CD4-positive, alpha-beta memory T cell (primary cell): ENCODE measurements around the gene MB21D2. TPM values are rescaled to one million over a fixed set of nuclear protein-coding genes. Genes with fewer than 3 reads are reported as not detected.

ENCODE experiments used
- CTCF ChIA-PET: fragments of 350-600 bp; sonication (Branson Sonifier 250); formaldehyde crosslinking; loops from one replicate; lab custom pipeline; 2021; ENCODE audit warnings: inconsistent platforms; ENCODE audit not compliant: partially characterized antibody; lab: Charles Lee
- POLR2A ChIA-PET: fragments of 350-600 bp; sonication (Branson Sonifier 250); formaldehyde crosslinking; loops from one replicate; lab custom pipeline; 2021; ENCODE audit not compliant: partially characterized antibody; lab: Charles Lee
- DNase-seq, 5 donors: peaks; one replicate each; pipeline versions ENCODE4 v3.0.0 to v3.0.0-alpha.2; 2020 to 2022; ENCODE audit warnings: mixed read lengths in 1 of 5
- H3K27ac ChIP-seq: one replicate; pipeline ENCODE4 v1.7.0; 2013; ENCODE audit warnings: low read depth, low read length
- H3K27me3 ChIP-seq: 2 replicates; pipeline ENCODE4 v1.7.0; 2013; ENCODE audit warnings: mild to moderate bottlenecking, low read length, moderate library complexity; ENCODE audit not compliant: insufficient read depth
- H3K36me3 ChIP-seq: 2 replicates; pipeline ENCODE4 v1.7.0; 2013; ENCODE audit warnings: mild to moderate bottlenecking, low read length, moderate library complexity; ENCODE audit not compliant: insufficient read depth
- H3K4me1 ChIP-seq: 2 replicates; pipeline ENCODE4 v1.7.0; 2013; ENCODE audit warnings: mild to moderate bottlenecking, low read length, moderate library complexity; ENCODE audit not compliant: insufficient read depth
- H3K4me3 ChIP-seq, 2 donors: one replicate each; pipeline ENCODE4 v1.7.0; 2013; ENCODE audit warnings: low read length in 2 of 2, mild to moderate bottlenecking in 1 of 2
- H3K9me3 ChIP-seq, 2 donors: one replicate each; pipeline ENCODE4 v1.7.0; 2013; ENCODE audit warnings: low read length in 2 of 2, control low read depth in 1 of 2; ENCODE audit not compliant: control insufficient read depth in 1 of 2
- H3K27ac Mint-ChIP-seq, 7 donors: one replicate each; pipeline ENCODE4 v1.8.0; 2020 to 2021; ENCODE audit warnings: mixed read lengths in 7 of 7, mild to moderate bottlenecking in 6 of 7, inconsistent platforms in 3 of 7, moderate library complexity in 3 of 7
- H3K27me3 Mint-ChIP-seq, 2 donors: one replicate each; pipeline ENCODE4 v1.8.0; 2020 to 2021; ENCODE audit warnings: mixed read lengths in 2 of 2
- H3K36me3 Mint-ChIP-seq, 2 donors: one replicate each; pipeline ENCODE4 v1.8.0; 2020 to 2021; ENCODE audit warnings: mixed read lengths in 2 of 2, inconsistent platforms in 1 of 2, mild to moderate bottlenecking in 1 of 2
- H3K4me1 Mint-ChIP-seq, 4 donors: one replicate each; pipeline ENCODE4 v1.8.0; 2020 to 2021; ENCODE audit warnings: mixed read lengths in 4 of 4, mild to moderate bottlenecking in 1 of 4
- H3K4me3 Mint-ChIP-seq, 8 donors: one replicate each; pipeline ENCODE4 v1.8.0; 2020 to 2021; ENCODE audit warnings: mixed read lengths in 8 of 8, mild to moderate bottlenecking in 7 of 8, moderate library complexity in 6 of 8, inconsistent platforms in 3 of 8
- H3K9me3 Mint-ChIP-seq, 8 donors: one replicate each; pipeline ENCODE4 v1.8.0; 2020 to 2021; ENCODE audit warnings: mixed read lengths in 8 of 8, mild to moderate bottlenecking in 5 of 8, inconsistent platforms in 3 of 8, moderate library complexity in 1 of 8
- intact Hi-C: fragments of 100-400 bp; cut with micrococcal nuclease; formaldehyde crosslinking; loops from one replicate; pipeline ENCODE4 v1.15.1; 2023
- polyA plus RNA-seq, 2 donors: library from polyadenylated mRNA; unstranded; fragments of 300-500 nt; fragmentation: Illumina TruSeq; gene quantifications; one replicate each; pipeline ENCODE4 v1.2.3, GENCODE V29; 2021
- total RNA-seq, 2 experiments: library from RNA; stranded (reverse); gene quantifications; one replicate each; pipeline ENCODE4 v1.2.3, GENCODE V29; 2021

The MB21D2 gene
- total and polyA plus RNA-seq, 4 experiments from 2014 or later, result 3.4 to 17.1 (median 6.1) TPM

DNA sequence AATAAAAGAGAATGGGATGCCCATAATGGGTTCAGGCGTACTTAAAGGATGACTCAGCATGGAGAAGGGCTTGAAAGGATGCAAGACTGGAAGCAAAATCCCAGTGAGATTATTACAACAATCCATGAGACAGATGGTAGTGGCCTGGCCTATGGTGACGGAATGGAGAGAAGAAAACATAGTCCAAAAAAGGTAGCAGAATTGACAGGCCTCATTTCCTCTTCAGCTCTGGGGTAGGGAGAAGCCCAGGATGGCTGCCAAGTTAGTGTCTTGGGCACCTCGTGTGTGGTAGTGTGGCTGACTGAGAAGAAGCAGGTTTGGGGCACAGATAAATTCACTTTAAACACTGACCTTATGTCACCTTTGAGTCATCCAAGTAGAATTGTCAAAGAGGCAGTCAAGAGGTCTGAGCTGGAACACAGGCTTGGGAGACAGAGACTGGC, 18.1 kb downstream of the MB21D2 start:
- H3K27me3 Mint-ChIP-seq, result peaks cover 0 to 3% of the 10 kb centered on the region in 2 donors
- ChIA-PET POLR2A (interaction anchor here (0.6 to 2.1 kb wide), 4 partner anchors 11 to 917 kb away, joined by 4 to 25 read pairs (median 8); partner anchors contain the start of gene MB21D2), CTCF (interaction anchor here (1.6 kb wide), 1 partner anchor 16 kb away, joined by 6 read pairs; no protein-coding TSS in a partner anchor)
- peak overlapping the region; percentile 52 for H3K27ac ChIP-seq
- peaks cover 0 to 2% of the 10 kb centered on the region in 2 donors for H3K36me3 Mint-ChIP-seq
- peaks cover 55% of the 10 kb centered on the region for H3K4me1 ChIP-seq
- peaks cover 0 to 4% (median 0%) of the 10 kb centered on the region in 8 donors for H3K9me3 Mint-ChIP-seq
- H3K4me1 Mint-ChIP-seq, result peaks cover 27 to 73% (median 57%) of the 10 kb centered on the region in 4 donors
- no peaks in the 10 kb centered on the region for H3K9me3 ChIP-seq
- H3K4me3 ChIP-seq, result no peak overlapping the region
- H3K4me3 Mint-ChIP-seq, result peak overlapping the region in 4 of 8 donors; percentile 2 to 79 (median 57)
- H3K27ac Mint-ChIP-seq, result peak overlapping the region in 6 of 7 donors; percentile 54 to 93 (median 89)
- H3K27me3 ChIP-seq, result no peaks in the 10 kb centered on the region
- intact Hi-C loops, result loop anchor here (1.0 kb wide), 1 partner anchor 18 kb away; the partner anchor contains the start of gene MB21D2
- DNase-seq, result no peak
- H3K36me3 ChIP-seq, result no peaks in the 10 kb centered on the region

DNA sequence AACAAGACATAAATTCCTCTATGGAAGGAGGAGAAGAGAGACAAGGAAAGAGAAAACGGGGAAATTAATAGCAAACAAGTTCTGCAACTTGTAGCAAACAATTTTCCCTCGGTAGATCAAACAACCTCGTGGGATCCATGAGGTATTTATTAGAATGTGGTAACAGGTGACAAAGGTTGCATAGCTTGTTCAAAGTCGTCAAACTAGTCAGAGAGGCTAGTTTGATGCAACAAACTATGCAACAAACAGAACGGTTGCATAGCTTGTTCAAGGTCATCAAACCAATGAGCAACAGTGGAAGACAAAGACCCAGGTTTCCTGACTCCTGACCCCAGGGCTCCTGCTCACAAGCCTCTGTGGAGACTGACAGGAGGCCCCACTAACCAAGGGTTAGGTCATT, 20.7 kb downstream of the MB21D2 start:
- Mint-ChIP-seq H3K27ac (peak overlapping the region in 5 of 7 donors; percentile 15 to 73 (median 67)), H3K4me1 (peaks cover 35 to 86% (median 64%) of the 10 kb centered on the region in 4 donors), H3K27me3 (peaks cover 0 to 3% of the 10 kb centered on the region in 2 donors), H3K9me3 (peaks cover 0 to 4% (median 0%) of the 10 kb centered on the region in 8 donors), H3K4me3 (peak overlapping the region in 4 of 8 donors; percentile 26 to 77 (median 51)), H3K36me3 (peaks cover 0 to 2% of the 10 kb centered on the region in 2 donors)
- Histone ChIP-seq H3K36me3 (no peaks in the 10 kb centered on the region), H3K4me1 (peaks cover 80% of the 10 kb centered on the region), H3K27me3 (no peaks in the 10 kb centered on the region), H3K4me3 (no peak overlapping the region), H3K27ac (no peak overlapping the region), H3K9me3 (no peaks in the 10 kb centered on the region)
- POLR2A ChIA-PET, result interaction anchor here (1.7 kb wide), 1 partner anchor 20 kb away, joined by 5 read pairs; the partner anchor contains the start of gene MB21D2
- no peak for DNase-seq
- intact Hi-C loops, result no loop called here
- CTCF ChIA-PET, result interaction anchor here (1.0 to 1.7 kb wide), 2 partner anchors 19 to 65 kb away, joined by 3 read pairs; no protein-coding TSS in a partner anchor

DNA sequence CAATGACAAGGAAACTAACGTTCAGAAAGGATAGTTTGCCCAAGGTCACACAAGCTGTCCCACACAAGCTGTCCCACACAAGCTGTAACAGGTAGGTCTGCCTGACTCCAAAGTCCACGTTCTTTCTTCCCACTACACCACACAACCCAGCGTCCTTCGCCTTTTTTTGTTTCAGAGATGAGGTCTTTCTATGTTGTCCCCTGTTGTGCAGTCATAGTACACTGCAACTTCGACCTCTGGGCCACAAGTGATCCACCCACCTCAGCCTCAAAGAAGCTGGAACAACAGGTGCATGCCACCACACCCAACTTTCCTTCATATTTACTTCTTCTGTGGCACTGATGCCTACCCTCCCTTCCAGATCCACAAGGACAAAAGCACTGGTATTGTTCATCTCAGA, 21.4 kb downstream of the MB21D2 start:
- Histone ChIP-seq H3K9me3 (no peaks in the 10 kb centered on the region), H3K4me3 (no peak overlapping the region), H3K27ac (no peak overlapping the region), H3K4me1 (peaks cover 88% of the 10 kb centered on the region), H3K27me3 (no peaks in the 10 kb centered on the region), H3K36me3 (no peaks in the 10 kb centered on the region)
- Mint-ChIP-seq H3K4me1 (peaks cover 36 to 90% (median 68%) of the 10 kb centered on the region in 4 donors), H3K4me3 (peak overlapping the region in 6 of 8 donors; percentile 4 to 77 (median 41)), H3K36me3 (peaks cover 0 to 2% of the 10 kb centered on the region in 2 donors), H3K27me3 (peaks cover 0 to 3% of the 10 kb centered on the region in 2 donors), H3K27ac (peak overlapping the region in 6 of 7 donors; percentile 15 to 75 (median 48)), H3K9me3 (peaks cover 0 to 4% (median 0%) of the 10 kb centered on the region in 8 donors)
- DNase-seq, result no peak
- CTCF ChIA-PET, result interaction anchor here (1.7 kb wide), 1 partner anchor 65 kb away, joined by 3 read pairs; no protein-coding TSS in a partner anchor
- POLR2A ChIA-PET, result interaction anchor here (1.7 to 5.1 kb wide), 2 partner anchors 21 kb away, joined by 5 to 45 read pairs; partner anchors contain the start of gene MB21D2
- intact Hi-C loops, result no loop called here

DNA sequence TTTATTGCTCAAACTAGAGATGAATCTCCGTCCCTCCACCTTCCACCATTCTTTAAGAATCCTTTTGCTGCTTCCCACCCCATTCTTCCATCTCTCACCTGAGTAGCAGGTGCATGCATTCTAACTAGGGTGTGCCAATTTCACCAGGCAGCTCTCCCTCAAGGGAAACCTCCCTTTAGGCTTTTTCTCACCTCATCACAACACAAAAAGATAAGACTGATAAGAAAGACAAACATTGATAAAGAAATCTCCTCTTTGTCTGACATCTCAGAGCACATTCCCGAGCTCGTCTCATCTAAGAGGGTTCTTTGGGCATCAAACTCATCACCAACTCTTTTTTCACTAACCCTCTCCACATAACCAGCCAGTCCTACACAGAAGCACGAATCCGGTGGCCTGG, 23.0 kb downstream of the MB21D2 start:
- peak overlapping the region; percentile 72 to 99 (median 94) for H3K27ac Mint-ChIP-seq
- CTCF ChIA-PET, result no interaction called here
- intact Hi-C loops, result loop anchor here (5.0 kb wide), 1 partner anchor 77 kb away; no protein-coding TSS in a partner anchor

DNA sequence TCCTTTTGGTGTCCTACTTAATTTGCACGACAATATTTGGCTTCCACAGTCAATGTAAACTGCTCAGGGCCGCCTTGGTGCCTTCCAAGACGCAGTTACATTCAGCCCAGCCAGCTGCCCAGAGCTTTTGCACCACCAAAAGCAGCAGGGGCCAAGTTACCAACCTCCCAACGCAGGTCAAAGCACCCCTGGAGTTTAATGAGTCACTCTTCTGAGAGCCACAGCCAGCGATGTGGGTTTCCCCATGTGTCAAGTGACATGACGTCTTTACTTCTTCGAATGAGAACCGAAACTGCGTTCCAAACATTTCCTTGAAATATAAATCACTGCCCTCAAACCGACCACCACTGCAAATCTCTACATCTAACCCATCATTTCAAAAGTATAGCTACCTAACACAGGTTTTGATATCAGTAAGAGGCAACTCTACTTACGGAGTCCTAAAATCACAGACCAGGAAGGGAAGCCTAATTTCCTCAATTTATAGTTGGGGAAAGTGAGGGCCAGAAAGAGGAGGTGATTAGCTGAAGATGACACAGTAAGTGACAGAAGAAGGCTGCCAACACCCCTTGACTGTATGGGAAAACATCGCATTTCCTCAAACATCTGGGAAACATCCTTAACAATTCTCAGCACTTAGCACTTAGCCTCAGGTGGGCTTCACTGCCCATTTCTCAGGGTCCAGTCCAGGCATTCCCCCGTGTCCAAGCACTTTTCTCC, 24.5 kb downstream of the MB21D2 start:
- H3K4me3 Mint-ChIP-seq, result peak overlapping the region; percentile 63 to 88 (median 78)
- no peaks in the 10 kb centered on the region for H3K9me3 ChIP-seq
- peaks cover 0 to 3% of the 10 kb centered on the region in 2 donors for H3K27me3 Mint-ChIP-seq
- H3K9me3 Mint-ChIP-seq, result no peaks in the 10 kb centered on the region
- peak overlapping the region; percentile 86 to 99 (median 95) for H3K27ac Mint-ChIP-seq
- POLR2A ChIA-PET, result interaction anchor here (2.1 to 5.1 kb wide), 2 partner anchors 22 to 24 kb away, joined by 8 to 45 read pairs; partner anchors contain the start of gene MB21D2
- no peaks in the 10 kb centered on the region for H3K36me3 Mint-ChIP-seq
- no peaks in the 10 kb centered on the region for H3K27me3 ChIP-seq
- CTCF ChIA-PET, result interaction anchor here (0.7 to 1.5 kb wide), 4 partner anchors 24 to 148 kb away, joined by 3 to 6 read pairs (median 3); partner anchors contain the start of gene MB21D2
- peak; percentile 67 to 89 (median 74) for DNase-seq
- no peaks in the 10 kb centered on the region for H3K36me3 ChIP-seq
- peaks cover 98% of the 10 kb centered on the region for H3K4me1 ChIP-seq
- intact Hi-C loops, result loop anchor here (1.0 to 5.0 kb wide), 2 partner anchors 22 to 76 kb away; no protein-coding TSS in a partner anchor
- H3K27ac ChIP-seq, result peak overlapping the region; percentile 68
- peak overlapping the region in 1 of 2 donors; percentile 41 for H3K4me3 ChIP-seq
- peaks cover 29 to 91% (median 63%) of the 10 kb centered on the region in 4 donors for H3K4me1 Mint-ChIP-seq

More for the DNA sequence above, 23.0 kb downstream of the MB21D2 start:
- H3K4me3 Mint-ChIP-seq, result peak overlapping the region in 7 of 8 donors; percentile 14 to 91 (median 68)
- no peak for DNase-seq
- Histone ChIP-seq H3K4me1 (peaks cover 96% of the 10 kb centered on the region), H3K9me3 (no peaks in the 10 kb centered on the region), H3K4me3 (no peak overlapping the region), H3K36me3 (no peaks in the 10 kb centered on the region), H3K27me3 (no peaks in the 10 kb centered on the region), H3K27ac (peak overlapping the region; percentile 31)
- peaks cover 35 to 91% (median 65%) of the 10 kb centered on the region in 4 donors for H3K4me1 Mint-ChIP-seq
- H3K36me3 Mint-ChIP-seq, result peaks cover 0 to 2% of the 10 kb centered on the region in 2 donors
- H3K27me3 Mint-ChIP-seq, result peaks cover 0 to 3% of the 10 kb centered on the region in 2 donors
- H3K9me3 Mint-ChIP-seq, result peaks cover 0 to 4% (median 0%) of the 10 kb centered on the region in 8 donors
- POLR2A ChIA-PET, result interaction anchor here (5.1 kb wide), 1 partner anchor 22 kb away, joined by 45 read pairs; the partner anchor contains the start of gene MB21D2

DNA sequence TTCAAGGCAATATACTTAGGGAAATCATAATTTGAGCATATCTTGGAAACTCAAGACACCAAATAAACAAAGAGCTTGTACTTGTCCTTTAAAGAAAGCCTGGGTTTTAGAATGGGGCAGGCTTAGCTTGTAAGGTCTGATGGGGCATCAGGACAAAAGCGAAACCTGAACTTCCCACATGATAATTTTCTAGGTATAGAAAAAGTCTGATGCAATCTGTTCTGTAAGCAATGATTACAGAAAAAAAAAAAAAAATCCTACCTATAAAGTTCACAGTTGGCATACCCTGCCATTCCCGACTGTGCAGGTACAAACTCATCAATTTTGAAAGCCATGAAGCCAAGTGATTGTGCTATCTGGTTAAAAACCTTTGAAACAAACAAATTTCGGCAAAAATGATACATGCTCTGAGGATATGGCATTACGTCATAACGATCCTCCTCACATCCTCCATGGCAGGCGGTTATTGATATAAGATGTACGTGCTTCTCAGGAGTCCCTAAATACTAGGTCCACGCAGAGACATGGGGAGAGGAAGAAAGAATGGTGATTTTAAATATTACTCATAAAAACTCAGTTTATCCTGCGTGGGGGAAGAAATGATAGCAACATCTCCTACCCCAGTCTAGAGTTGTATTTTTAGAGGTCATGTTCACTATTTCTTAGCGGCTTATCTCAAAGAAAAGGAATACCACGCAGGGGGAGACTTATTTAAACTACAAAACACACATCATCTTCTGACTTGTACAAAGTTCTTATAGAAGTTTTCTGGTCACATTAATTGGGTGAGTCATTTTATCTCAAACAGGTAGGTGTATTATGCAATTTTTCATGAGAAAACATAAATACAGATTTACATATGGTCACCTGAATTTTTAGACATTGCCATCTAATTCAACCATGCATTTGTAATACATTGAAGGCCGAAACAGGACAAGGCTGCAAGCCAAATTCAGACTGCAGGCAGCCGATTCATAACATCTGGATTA, 27.0 kb downstream of the MB21D2 start:
- Histone ChIP-seq H3K4me3 (no peak overlapping the region), H3K27ac (peak overlapping the region; percentile 68), H3K4me1 (peaks cover 93% of the 10 kb centered on the region), H3K27me3 (no peaks in the 10 kb centered on the region), H3K9me3 (no peaks in the 10 kb centered on the region), H3K36me3 (no peaks in the 10 kb centered on the region)
- peak in 1 of 5 donors; percentile 6 for DNase-seq
- ChIA-PET POLR2A (interaction anchor here (0.6 to 5.1 kb wide), 3 partner anchors 8 to 27 kb away, joined by 3 to 45 read pairs (median 17); partner anchors contain the start of gene MB21D2), CTCF (interaction anchor here (0.6 to 0.9 kb wide), 3 partner anchors 27 to 151 kb away, joined by 3 to 4 read pairs (median 3); partner anchors contain the start of gene MB21D2)
- Mint-ChIP-seq H3K27me3 (peaks cover 0 to 1% of the 10 kb centered on the region in 2 donors), H3K4me3 (peak overlapping the region in 6 of 8 donors; percentile 17 to 63 (median 46)), H3K27ac (peak overlapping the region; percentile 48 to 95 (median 85)), H3K4me1 (peaks cover 20 to 90% (median 56%) of the 10 kb centered on the region in 4 donors), H3K36me3 (no peaks in the 10 kb centered on the region), H3K9me3 (no peaks in the 10 kb centered on the region)
- intact Hi-C loops, result loop anchor here (5.0 kb wide), 1 partner anchor 73 kb away; no protein-coding TSS in a partner anchor
